Activated naive CD4-positive, alpha-beta T cell treated with anti-CD3 and anti-CD28 coated beads, Interleukin-2, amount 50 U/mL, for 16 hours (primary cell): ENCODE results near the gene ARHGAP30.
A peak's percentile ranks its signal among the peaks of the same experiment; 100 is the strongest.
"Not testable (repeated sequence)": the region's sequence is repeated elsewhere in the genome, so short reads cannot be mapped to it uniquely, and the experiment has no call there.

ENCODE experiments used
- DNase-seq: peaks from one replicate; pipeline ENCODE4 v3.0.0-alpha.2; 2020

Gene ARHGAP30

GRCh38 chr1:161069731-161070270, at the start of gene ARHGAP30:
TSS of gene ARHGAP30 (minus strand) at chr1:161069891. CDS start at chr1:161069624, 267 bp downstream.
- DNase-seq = peak; percentile 68

GRCh38 chr1:161117759-161118581, 48.3 kb upstream of the ARHGAP30 start, which contains the start of the genes NIT1 and PFDN2:
TSS of gene NIT1 (plus strand) at chr1:161118105. CDS start at chr1:161118177, 72 bp downstream.
TSS of gene PFDN2 (minus strand) at chr1:161118037. CDS start at chr1:161118026, 11 bp downstream.
- DNase-seq = peak; percentile 89

- not testable (repeated sequence) for DNase-seq
Measured at GRCh38 chr1:161115961-161116360, 46.3 kb upstream of the ARHGAP30 start.

- DNase-seq = peak; percentile 32
Measured at GRCh38 chr1:161115132-161115711, 45.5 kb upstream of the ARHGAP30 start.

GRCh38 chr1:161114556-161114955, 44.9 kb upstream of the ARHGAP30 start:
- no peak for DNase-seq

GRCh38 chr1:161113915-161114314, 44.2 kb upstream of the ARHGAP30 start:
- no peak for DNase-seq

- DNase-seq = no peak
Measured at GRCh38 chr1:161111527-161111926, 41.8 kb upstream of the ARHGAP30 start.

GRCh38 chr1:161111117-161111516, 41.4 kb upstream of the ARHGAP30 start:
- DNase-seq = no peak

- DNase-seq = no peak
Measured at GRCh38 chr1:161106431-161106830, 36.7 kb upstream of the ARHGAP30 start.

- DNase-seq = no peak
Measured at GRCh38 chr1:161100556-161100955, 30.9 kb upstream of the ARHGAP30 start.

GRCh38 chr1:161099090-161099802, 29.6 kb upstream of the ARHGAP30 start:
- DNase-seq = no peak

GRCh38 chr1:161098210-161099068, 28.7 kb upstream of the ARHGAP30 start, which contains the start of gene KLHDC9:
TSS of gene KLHDC9 (plus strand) at chr1:161098361. CDS start at chr1:161098536, 175 bp downstream.
- DNase-seq = peak; percentile 53

GRCh38 chr1:161096530-161096929, 26.8 kb upstream of the ARHGAP30 start:
- DNase-seq = no peak

GRCh38 chr1:161096015-161096414, 26.3 kb upstream of the ARHGAP30 start:
- DNase-seq = no peak

GRCh38 chr1:161095230-161095629, 25.5 kb upstream of the ARHGAP30 start:
- DNase-seq = no peak

GRCh38 chr1:161094481-161094880, 24.8 kb upstream of the ARHGAP30 start:
- DNase-seq = no peak

- DNase-seq = peak; percentile 55
Measured at GRCh38 chr1:161092621-161093028, 22.9 kb upstream of the ARHGAP30 start.

- no peak for DNase-seq
Measured at GRCh38 chr1:161091796-161092507, 22.3 kb upstream of the ARHGAP30 start.

- no peak for DNase-seq
Measured at GRCh38 chr1:161091093-161091492, 21.4 kb upstream of the ARHGAP30 start.

GRCh38 chr1:161090617-161091016, 20.9 kb upstream of the ARHGAP30 start:
- no peak for DNase-seq

- DNase-seq = no peak
Measured at GRCh38 chr1:161089938-161090337, 20.2 kb upstream of the ARHGAP30 start.
